Fibroblast of skin of back (primary cell): ENCODE results near the gene ATP6V1B1.

Source experiments
- DNase-seq: peaks from one replicate; pipeline ENCODE4 v3.0.0-alpha.2; 2013

Gene ATP6V1B1

DNA sequence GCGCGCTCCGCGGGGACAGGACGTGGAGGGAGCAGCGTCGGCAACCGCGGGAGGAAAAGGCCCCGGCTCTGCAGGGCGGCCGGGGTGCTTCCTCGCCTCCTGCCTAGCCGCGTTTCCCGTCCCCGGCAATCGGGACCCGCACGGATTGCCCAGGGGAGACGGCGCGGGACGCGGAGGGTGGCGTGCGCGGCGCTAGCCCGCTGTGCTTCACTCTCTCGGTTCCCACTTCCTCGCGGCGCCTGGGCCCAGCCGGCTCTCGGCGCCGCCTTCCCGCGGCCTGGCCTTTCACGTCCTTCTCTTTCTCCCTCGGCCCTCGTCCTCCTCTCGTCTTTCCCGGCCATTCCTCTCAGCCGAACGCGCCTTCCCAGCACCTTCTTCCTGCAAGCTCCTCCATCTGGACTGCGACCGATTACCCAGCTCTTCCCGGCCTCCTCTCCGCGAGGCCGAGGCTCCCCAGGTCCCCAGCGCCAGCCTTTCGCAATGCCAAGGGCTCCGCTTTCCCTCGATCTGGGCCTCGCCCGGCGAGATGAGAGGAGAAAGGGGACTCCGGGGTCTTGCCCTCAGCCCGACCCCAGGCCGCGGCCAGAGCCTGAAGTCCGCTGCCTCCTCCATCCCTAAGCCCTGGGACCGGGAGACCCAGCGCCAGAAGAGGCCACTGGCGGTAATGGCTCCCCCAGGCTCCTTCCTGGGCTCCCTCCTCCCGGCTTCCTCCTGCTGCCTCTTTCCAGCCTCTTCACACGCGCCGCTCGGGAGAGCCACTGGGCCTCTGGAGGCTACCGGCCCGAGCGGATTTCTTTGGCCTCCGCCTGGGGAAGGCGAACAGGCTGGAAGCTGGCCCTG, 34.3 kb upstream of the ATP6V1B1 start:
- DNase-seq = peak; percentile 30

DNA sequence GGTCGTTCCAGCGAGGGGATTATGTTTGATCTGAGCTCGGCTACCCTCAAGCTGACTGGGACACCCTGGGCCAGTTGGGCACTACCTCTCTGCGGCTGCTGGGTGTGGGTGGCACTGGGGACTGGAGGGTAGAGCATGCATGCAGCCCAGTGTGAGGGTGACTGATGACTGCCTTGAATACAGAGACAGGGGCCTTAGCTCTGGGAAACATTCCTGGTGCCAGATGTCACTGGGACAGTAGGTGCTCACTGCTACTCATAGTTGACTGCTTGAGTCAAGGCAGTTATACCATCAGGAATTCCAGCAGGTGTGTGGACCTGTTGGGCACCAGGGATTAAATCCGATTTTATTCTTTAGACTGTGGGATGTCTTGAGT, 33.6 kb upstream of the ATP6V1B1 start:
- DNase-seq = no peak

DNA sequence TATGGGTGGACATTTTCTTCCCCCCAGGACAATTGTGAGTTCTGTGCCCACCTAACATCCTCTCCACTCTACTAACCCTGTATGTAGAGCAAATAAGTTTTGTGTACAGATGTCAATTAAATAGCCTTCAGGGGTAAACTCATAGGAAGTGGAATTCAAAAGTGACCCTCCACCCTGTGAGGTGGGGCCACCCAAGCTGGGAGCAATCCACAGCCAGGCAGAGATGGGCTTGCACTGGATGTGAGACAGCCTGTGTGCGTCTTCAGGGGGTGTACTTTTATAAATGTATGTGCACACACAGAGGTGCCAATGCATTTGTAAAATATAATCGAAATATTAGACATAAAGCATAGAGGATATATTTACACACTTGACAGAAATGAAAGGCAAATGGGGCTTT, 33.1 kb upstream of the ATP6V1B1 start:
- DNase-seq = no peak

DNA sequence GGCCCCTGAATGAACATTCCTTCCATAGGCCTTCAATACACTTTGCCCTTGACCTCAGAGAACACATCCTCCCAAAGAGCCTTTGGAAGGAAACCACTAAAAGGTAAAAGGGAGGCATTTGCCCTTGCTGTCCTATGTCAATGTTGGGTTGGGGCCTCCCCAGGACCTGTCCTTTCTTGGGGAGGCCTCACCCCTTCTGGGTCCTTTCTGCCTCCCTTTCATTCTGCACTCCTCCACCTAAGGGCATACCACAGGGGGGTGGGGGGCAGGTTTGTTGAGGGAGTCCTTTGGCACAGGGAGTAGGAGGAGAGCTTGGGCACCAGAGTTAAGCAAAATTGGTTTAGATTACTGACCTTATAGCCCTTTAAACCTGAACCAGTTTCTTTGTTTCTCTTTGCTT, 32.5 kb upstream of the ATP6V1B1 start:
- DNase-seq = no peak

DNA sequence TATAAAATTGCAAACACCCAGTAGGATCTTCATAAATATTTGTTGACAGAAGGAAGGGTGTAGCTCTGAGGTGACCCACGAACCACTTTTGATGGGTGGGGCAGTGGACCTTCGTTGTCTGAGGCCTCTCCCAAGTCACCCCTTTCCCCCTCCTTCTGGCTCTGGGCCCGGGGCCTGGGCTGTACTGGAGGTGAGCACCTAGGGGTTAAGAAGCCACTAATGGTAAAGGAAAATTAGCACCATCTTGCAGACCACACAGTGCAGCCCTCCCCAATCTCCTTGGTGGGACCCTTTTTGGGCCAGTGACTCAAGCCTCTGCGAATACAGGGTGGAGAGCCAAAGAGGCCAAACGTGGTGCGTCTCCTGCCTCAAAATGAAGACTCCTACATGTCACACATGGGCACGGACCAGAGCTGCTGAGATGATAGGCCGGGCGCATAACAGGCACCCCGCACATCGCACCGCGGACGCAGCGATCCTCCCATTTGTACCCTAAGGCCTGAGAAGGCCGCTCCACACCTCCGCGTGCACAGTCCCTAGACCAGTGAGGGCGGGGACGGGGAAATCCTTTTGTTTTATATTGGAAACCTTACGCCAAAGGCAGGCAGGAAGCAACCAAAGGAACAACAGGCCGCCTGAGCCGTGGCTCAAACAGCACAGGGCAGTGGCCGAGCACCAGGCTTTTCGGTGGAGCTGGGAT, 31.9 kb upstream of the ATP6V1B1 start:
- no peak for DNase-seq

DNA sequence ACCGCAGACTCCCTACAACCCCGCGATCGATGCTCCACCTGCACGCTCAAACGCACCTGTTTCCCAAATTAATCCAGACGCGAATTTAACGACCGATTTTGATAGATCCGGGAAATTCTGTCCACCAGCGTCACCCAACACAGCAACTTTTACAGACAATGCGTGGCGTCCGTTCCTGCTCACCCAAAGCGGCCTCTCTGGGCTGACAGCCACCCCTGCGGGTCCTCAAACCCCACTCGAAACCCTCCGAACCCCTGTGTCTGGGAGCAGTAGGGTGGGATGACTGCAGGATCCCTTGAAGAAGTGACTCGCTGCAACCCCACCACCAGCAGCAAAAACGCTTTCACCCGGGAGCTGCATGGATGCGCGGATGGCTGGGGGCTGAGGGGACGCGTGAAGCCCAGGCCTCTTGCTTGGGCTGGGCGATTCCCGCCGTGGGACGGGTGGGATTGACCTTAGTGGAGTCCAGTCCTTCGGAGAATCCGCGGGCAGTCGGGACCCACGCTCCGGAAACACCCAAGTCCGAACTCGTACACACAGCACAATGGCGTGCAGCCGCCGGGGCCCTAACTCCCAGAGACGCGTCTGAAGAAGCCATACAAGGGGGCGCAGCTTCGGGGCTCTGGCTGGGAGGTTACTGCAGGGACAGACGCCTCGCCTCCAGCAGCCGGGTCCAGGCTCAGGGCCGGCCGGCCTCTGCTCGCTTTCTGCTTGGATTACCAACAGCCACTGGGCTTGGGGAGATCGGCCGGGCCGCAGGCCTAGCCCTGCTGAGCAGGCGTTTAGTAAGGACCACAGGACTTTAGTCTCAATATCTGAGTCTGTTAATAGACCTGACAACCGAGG, 31.1 kb upstream of the ATP6V1B1 start:
- DNase-seq = no peak

DNA sequence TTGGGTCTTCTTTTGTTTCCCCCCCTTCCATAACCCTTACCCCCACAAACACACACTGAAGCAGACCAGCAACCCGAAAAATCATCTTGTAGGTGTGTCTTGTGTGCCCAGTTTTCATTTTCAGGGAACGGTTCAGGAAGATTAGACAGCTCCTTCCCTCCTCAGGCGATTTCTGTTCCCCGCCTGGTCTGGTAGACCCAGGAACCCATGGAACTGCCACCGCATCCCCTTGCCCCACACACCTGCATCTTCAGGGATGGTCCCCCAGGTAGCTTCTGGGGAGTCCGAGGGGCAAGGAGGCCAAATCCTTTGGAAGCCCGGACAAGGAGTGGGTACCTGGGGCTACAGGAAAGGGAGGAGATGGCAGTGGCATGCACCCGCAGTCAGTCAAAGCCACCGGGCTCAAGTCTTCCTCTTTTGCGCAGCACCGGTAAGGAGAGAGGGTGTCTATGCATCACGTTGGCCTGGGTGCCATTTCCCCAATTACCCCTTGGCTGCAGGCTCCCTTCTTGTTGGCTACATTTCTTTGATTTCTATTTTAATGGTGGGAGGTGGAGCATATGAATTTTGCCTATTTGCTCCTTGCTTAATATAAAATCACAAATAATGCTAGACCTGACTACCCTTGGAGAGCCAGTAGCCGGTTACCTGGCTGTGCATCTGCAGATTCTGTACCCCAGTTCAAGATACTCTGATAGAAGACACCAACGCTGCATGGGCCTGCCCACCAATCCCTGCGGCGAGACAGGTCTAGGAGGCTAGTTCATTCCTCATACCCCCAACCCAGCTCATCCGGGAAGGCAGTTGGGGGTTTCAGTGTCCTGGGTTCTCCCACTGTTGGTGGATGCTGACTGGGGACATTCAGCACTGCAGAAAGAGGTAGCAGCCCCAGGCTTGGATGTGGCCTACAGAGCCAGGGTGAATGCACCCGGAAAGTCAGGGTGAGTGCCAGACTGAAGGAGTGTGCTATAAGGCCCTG, 30.0 kb upstream of the ATP6V1B1 start:
- DNase-seq = no peak

DNA sequence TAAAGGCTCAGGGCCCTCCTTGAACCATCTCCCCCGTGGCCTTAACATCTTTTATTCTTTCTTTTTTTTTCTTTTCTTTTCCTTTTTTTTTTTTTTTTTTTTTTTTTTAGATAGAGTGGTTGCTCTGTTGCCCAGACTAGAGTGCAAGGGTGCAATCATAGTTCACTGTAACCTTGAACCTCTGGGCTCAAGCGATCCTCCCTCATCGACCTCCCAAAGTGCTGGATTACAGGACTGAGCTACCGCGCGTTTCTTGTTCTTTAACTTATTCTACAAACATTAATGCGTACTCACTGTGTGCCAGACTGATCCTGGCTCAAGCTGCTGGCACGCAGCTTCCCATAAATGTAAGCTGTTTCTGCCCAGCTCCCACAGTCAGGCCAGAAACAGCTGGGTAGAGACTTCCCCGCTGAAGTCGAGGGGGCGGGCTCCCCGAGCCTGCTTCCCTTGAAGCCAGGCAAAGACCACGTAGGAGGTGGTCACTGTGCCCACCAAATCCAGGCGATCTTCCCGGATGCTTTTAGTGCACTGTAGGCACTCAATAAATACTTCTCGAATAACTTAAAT, 29.2 kb upstream of the ATP6V1B1 start:
- no peak for DNase-seq

DNA sequence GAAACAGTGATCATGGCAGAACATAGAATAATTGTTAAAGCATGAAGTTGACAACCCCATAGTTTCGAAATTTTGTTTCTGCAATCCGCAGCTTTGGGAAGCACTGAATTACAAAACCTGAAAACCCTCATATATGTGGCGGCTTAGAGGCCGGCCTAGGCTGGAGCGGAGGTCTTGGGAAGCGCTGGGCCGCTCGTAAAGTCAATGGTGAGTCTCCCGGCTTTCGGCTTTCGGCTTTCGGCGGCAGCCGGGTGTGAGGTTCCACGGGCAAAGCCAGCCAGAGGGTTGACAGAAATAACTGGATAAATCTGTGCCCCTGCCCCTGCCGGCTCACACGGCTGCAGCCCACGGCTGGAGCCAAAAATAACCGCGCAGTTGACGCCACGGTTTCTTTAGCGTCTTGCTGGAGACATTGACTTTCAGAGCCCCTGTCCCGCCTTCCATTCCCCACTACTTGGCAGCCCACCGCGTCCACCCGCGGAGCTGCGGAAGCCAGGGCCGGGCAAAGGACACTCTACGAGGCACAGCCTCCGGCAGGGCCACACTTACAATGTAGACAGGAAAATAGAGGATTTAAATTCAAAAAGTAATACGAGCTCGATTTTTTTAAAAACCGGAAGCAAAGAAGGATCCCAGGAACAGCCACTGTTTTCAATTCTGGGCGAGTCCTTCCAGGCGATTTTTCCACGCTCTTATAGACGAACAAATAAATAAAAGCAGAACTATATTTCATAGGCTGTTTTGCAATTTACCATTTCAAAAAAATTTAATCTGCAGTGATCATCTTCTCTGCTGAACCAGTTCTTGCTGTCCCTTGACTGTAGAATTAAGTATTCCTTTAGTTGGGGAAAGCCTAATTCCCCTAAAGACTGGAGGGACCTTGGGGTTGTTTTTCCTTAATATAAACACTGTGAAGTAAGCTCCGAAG, 28.3 kb upstream of the ATP6V1B1 start:
- DNase-seq = no peak

DNA sequence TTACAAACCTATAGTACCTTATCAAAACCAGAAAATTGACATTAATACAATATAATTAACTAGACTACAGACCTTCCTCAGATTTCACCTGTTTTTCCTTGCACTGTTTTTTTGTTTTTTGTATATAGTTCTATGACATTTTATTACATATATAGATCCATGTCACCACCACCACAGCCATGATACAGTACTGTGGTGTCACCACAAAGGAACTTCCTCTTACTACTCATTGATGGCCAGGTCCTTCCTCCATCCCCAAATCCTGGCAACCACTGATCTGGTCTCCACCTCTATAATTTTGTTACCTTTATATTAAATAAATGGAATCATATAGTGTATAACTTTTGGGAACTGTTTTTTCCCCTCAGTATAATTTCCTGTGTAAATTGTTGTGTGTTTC, 19.4 kb upstream of the ATP6V1B1 start:
- no peak for DNase-seq

DNA sequence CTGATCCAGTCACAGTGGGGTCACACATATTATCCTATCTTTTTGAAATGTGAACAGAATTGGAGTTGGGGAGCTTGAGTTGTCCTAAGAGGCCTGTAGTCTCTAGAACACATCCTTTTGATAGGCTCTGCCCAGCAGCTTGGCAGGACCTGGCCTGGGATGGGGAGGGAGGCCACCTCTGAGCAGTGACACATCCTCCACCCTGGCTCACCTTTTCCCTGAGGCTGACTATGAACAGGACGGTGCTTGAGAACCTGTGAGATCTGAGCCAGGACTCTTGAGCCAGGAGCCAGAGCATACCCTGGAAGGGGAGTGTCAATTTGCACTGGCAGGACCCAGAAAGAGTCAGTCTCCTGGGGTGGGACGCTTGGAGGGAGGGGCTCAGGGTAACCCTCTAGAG, 17.7 kb upstream of the ATP6V1B1 start:
- no peak for DNase-seq

DNA sequence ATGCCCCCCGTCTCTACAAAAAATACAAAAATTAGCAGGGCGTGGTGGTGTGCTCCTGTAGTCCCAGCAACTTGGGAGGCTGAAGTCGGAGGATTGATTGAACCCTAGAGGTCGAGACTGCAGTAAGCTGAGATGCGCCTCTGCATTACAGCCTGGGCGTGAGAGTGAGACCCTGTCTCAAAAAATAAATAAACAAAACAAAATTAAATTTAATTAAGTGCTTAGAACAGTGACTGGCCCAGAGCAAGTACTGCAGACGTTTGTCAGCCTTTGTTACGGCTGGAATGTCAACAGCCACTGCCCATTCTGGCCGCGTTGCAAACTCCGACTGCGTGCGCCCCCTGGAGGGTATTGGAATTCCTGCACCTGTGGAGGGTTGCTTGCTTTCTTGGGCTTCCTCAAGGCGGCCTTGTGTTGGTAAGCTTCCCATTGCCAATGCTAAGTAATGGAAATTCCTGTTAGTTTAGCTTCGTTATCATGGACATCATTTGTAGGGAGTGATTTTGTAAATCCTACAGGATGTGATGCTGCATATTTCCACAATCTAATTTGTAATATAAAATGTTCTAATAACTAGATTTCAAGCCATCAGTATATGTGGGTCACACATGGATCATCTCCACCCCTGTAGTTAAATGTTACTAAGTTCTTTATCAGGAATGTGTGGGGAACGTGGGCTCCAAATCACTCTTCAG, 15.9 kb upstream of the ATP6V1B1 start:
- peak; percentile 69 for DNase-seq

DNA sequence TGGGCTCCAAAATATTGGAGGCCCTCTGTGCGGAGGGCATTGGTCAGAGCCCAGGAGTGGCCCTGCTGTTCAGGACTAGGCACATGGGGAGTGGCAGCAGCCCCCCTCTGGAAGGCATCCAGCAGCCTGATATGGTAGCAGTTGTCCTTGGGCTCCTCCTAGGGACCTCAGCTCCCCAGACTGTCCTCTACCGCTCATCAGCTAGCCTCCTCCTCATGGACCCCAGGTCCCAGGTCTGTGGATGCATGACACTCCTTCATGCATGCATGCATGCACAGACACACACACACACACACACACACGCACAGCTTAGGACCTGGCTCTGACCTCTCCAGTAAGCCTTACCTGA, 15.4 kb upstream of the ATP6V1B1 start:
- DNase-seq = no peak

DNA sequence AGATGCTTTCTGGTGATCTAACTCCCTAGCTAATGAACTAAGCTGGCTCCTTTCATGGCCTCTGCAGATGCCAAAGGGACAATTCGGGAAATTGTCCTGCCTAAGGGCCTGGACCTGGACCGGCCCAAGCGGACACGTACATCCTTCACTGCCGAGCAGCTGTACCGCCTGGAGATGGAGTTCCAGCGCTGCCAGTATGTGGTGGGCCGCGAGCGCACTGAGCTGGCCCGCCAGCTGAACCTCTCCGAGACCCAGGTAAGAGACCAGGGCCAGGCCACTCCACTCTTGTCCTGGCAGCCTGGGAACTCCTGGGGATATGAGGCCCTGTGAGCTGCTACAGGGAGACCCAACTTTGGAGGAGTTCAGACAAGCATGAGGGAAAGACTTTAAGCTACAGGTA, 14.7 kb upstream of the ATP6V1B1 start:
- no peak for DNase-seq

DNA sequence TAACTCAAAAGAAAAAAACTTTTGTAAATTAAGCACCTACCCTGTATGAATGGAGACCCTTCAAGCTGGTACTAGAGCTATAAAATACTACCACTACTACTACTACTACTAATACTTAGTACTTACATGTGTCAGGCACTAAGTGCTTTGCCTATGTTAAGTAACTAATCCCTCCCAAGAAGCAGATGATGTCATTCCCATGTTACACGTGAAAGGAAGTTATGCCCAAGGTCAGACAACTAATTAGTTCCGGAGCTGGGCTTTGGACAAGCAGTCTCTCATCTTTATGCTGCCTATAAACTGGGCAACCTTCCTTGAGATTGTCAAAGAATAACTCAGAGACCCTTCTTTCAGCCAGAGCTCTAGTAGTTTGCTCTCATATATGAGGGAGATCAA, 13.9 kb upstream of the ATP6V1B1 start:
- DNase-seq = no peak

DNA sequence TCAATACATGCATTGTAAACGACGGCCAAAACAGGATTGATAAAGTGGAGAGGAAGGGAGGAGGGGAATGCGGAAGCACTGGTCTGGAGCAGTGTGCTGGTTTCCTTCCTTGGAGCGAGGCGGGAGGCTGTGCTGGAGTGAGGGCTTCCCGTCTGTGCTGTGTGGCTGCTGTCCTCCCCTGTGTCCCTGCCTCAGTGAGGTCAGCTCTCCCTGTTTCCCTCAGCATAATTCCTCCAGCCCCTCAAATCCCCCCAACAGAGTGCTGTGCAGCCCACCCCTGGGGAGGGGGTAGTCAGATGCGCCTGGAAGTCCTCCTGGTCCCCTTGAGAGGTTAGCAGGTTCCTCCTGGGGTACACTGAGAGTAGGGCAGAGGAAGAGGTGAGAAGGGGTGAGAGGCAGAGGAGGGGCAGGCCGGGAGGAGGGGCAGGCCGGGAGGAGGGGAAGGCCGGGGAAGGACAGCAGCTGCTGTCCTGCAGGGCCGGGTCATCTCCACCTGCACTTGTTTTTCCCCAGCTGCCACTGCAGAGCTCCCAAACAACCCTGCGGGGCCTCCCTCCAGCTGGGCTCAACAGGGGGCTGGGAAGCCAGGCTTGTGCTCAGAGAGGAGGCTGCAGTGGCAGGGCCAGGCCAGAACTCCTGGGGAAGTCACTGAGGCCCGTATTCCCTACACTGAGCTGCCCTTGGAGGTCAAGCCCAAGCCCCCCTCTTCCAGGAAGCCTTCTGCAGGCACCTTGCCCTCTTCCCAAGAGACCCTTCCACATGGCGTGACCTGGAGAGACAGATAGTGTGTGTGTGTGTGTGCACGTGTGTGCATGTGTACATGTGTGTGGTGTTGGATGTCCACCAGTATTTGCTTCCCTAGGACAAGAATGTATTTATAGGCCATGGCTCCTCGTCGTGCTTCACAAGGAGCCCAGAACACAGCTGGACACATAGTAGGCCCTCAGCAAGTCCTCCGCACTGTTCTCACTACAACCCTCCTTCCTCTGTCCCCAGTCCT, 13.2 kb upstream of the ATP6V1B1 start:
- DNase-seq = no peak

DNA sequence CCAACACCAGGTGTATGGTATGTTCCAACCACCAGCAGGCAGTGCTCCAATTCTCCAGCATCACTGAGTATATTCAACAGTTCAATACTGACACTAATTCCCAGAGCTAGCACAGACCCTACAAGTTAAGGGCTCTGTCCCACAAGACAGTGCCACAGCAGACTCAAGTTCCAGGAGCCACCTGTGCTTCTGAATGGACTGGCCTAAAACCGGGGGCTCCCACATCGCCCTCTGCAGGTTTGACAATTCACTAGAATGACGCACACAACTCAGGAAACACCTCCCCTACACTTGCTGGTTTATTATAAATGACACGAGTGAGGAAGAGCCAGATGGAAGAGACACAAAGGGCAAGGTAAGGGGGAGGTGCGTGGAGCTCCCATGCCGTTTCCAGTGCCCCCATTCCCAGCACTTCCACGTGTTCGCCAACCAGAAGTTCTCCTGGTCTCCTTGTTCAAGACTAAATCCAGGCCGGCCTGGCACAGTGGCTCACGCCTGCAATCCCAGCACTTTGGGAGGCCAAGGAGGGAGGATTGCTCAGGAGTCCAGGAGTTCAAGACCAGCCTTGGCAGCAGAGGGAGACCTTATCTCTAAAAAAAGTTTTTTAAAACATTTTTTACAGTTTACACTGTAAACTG, 12.2 kb upstream of the ATP6V1B1 start:
- no peak for DNase-seq

DNA sequence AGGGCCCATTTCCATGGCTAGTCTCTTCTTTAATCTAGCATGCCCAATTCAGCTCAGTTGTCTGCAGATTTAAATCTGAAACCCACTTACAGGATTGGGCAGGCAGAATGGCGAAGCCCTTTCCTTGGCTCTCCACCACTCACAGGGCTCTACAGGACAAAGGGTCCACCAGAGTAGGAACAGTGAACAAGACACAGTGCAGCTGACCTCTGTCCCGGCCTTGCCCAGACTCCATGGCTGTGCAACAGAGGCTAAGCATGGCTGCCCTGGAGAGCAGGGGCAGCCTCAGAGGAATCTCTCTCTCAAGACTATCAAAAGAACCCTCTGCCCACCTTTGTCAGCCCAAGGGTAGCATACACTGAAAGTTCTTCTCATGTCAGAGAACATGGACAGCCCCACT, 9.7 kb upstream of the ATP6V1B1 start:
- no peak for DNase-seq
